Measurements from ENCODE around the gene FN3KRP. TPM values are rescaled to one million over a fixed set of nuclear protein-coding genes. Genes with fewer than 3 reads are reported as not detected.
A peak's percentile ranks its signal among the peaks of the same experiment; 100 is the strongest.

The FN3KRP gene
- total and polyA plus RNA-seq, 10 of the 15 experiments (the other 5 are each of a cell fraction or from before 2014, with no cell fraction given): 1.8 to 50.5 (median 26.5) TPM

DNA sequence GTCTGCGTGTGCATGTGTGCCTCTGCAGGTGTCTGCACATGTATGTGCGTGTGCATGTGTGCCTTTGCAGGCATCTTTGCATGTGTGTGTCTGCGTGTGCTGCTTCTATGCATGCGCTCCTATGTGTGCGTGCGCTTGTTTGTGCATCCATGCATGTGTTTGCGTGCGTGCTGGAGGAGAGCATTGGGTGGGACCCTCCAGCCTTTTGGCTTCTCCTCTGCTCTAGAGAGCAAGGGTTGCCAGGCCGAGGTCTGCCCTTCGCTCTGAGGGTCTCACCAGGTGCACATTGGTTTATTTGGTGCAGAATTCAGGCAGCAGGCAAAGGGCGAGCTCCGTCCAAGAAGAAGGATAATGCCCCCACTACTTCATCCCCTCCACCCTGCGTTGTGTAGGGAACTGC lies 17.0 kb upstream of the FN3KRP start:
- TF ChIP-seq LARP7 (IDR thresholded peaks at IDR 0.05): no peak
- no peak for TF ChIP-seq BHLHE40 (IDR thresholded peaks at IDR 0.05; ENCODE audit: borderline replicate concordance in 1 of 2, low read depth in 2 of 2, low read length in 1 of 2)
- TF ChIP-seq FOXK2 (IDR thresholded peaks at IDR 0.05): no peak
- no peak for TF ChIP-seq EZH2 (IDR thresholded peaks at IDR 0.05; ENCODE audit: borderline replicate concordance, control insufficient read depth, low read depth, low read length)
- no peak for TF ChIP-seq ZZZ3 (IDR thresholded peaks at IDR 0.05; ENCODE audit: control insufficient read depth, insufficient read length, low read depth)
- FAIRE-seq (no peak), DNase-seq (ENCODE audit: low read depth, low spot score) (no peak), ATAC-seq (no peak)
- RAD21 ChIA-PET (ENCODE audit: unreplicated experiment): no interaction called here
- intact Hi-C loops (cut with micrococcal nuclease; ENCODE audit: unreplicated experiment): no loop called here
- Histone ChIP-seq H3K27ac (ENCODE audit: control insufficient read depth, insufficient read depth) (no peak overlapping the region), H3K9me3 (replicated peaks; ENCODE audit: control insufficient read depth, insufficient read depth, low read length) (peaks cover 6% of the 10 kb centered on the region; the same call in 2 of the 3 replicates), H3K27me3 (replicated peaks in 1 of 2; ENCODE audit: control insufficient read depth in 2 of 2, insufficient read depth in 2 of 2, low read length in 1 of 2) (no peaks in the 10 kb centered on the region; a peak in 1 of 4 replicates), H3K4me3 (no peak overlapping the region), H3K4me2 (ENCODE audit: control insufficient read depth, insufficient read depth) (peak overlapping the region; percentile 94), H4K20me1 (ENCODE audit: control insufficient read depth, insufficient read depth) (no peaks in the 10 kb centered on the region), H3K79me2 (ENCODE audit: control insufficient read depth, insufficient read depth, low read length) (no peaks in the 10 kb centered on the region), H3K36me3 (ENCODE audit: control insufficient read depth in 2 of 2, insufficient read depth in 2 of 2, low read length in 1 of 2) (no peaks in the 10 kb centered on the region), H3K4me1 (ENCODE audit: control insufficient read depth, insufficient read depth, low read length) (peaks cover 4% of the 10 kb centered on the region), H3K9ac (ENCODE audit: control insufficient read depth, insufficient read depth, low read length) (no peak overlapping the region), H2AFZ (ENCODE audit: control insufficient read depth, low read depth, low read length) (no peak overlapping the region)
- in situ Hi-C loops (cut with MboI): no loop called here
- SMC1A ChIA-PET (ENCODE audit: uncharacterized antibody, unreplicated experiment): interaction anchor here (0.7 kb wide), 1 partner anchor 43 kb away, joined by 3 read pairs; no protein-coding TSS in a partner anchor
- 72% methylated on average over 13 of the region's 13 CpGs for WGBS (ENCODE audit: insufficient coverage, insufficient replicate concordance, low lambda C conversion rate, missing lambda C conversion rate)
- CTCF ChIA-PET: no interaction called here
- POLR2A ChIA-PET: no interaction called here
- BruUV-seq (replicated peaks): no TSS peak

DNA sequence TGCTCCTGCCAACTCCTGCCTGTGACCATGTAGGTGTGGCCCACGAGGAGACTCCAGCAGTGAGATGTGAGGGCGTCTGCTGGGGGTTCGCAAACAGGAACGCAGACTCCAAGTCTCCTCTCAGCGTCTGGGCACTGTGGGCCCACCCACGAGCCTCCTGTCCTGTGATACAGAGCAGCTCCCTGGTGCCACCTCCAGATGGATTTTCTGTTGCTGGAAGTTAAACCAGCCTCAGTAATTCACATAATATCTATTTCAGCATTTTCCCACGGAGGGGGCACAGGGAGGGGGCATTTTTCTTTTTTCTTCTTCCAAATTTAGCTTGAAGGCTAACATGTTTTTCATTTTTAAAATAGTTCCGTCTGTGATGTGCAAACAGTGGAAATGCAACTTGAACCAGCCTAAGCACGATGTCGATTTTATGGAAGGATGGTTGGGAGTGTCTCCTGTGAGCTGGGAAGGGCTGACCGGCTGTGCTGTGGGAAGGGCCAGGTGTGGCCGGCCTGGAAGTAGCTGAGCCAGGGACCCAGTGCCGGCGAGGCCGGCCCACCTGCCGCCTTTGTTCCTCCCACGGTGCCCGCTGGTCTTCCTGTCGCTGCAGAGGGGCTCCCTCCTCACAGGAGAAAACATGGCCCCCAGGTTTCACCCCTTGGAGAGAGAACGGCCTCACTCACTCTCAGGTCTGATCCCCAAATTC lies 14.1 kb upstream of the FN3KRP start:
- Histone ChIP-seq H3K4me1 (ENCODE audit: control insufficient read depth, insufficient read depth, low read length) (peaks cover 5% of the 10 kb centered on the region), H3K9me3 (replicated peaks; ENCODE audit: control insufficient read depth, insufficient read depth, low read length) (no peaks in the 10 kb centered on the region), H3K4me3 (no peak overlapping the region), H4K20me1 (ENCODE audit: control insufficient read depth, insufficient read depth) (no peaks in the 10 kb centered on the region), H3K27ac (ENCODE audit: control insufficient read depth, insufficient read depth) (no peak overlapping the region), H3K36me3 (ENCODE audit: control insufficient read depth in 2 of 2, insufficient read depth in 2 of 2, low read length in 1 of 2) (no peaks in the 10 kb centered on the region), H3K27me3 (replicated peaks in 1 of 2; ENCODE audit: control insufficient read depth in 2 of 2, insufficient read depth in 2 of 2, low read length in 1 of 2) (no peaks in the 10 kb centered on the region; a peak in 1 of 4 replicates), H3K4me2 (ENCODE audit: control insufficient read depth, insufficient read depth) (no peak overlapping the region), H2AFZ (ENCODE audit: control insufficient read depth, low read depth, low read length) (no peak overlapping the region), H3K79me2 (ENCODE audit: control insufficient read depth, insufficient read depth, low read length) (no peaks in the 10 kb centered on the region), H3K9ac (ENCODE audit: control insufficient read depth, insufficient read depth, low read length) (no peak overlapping the region)
- POLR2A ChIA-PET: no interaction called here
- in situ Hi-C loops (cut with MboI): no loop called here
- SMC1A ChIA-PET (ENCODE audit: uncharacterized antibody, unreplicated experiment): no interaction called here
- BruUV-seq (replicated peaks): no TSS peak
- FAIRE-seq: no peak
- WGBS (ENCODE audit: insufficient coverage, insufficient replicate concordance, low lambda C conversion rate, missing lambda C conversion rate): 55% methylated on average over 20 of the region's 20 CpGs
- CTCF ChIA-PET: no interaction called here
- DNase-seq (ENCODE audit: low read depth, low spot score): no peak
- RAD21 ChIA-PET (ENCODE audit: unreplicated experiment): no interaction called here
- no peak for ATAC-seq
- intact Hi-C loops (cut with micrococcal nuclease; ENCODE audit: unreplicated experiment): no loop called here
- TF ChIP-seq ZNF207 (IDR thresholded peaks at IDR 0.05; ENCODE audit: borderline replicate concordance) (no peak), BHLHE40 (IDR thresholded peaks at IDR 0.05; ENCODE audit: borderline replicate concordance in 1 of 2, low read depth in 2 of 2, low read length in 1 of 2) (no peak), CBX5 (IDR thresholded peaks at IDR 0.05; ENCODE audit: low read depth) (no peak), YY1 (IDR thresholded peaks at IDR 0.05; ENCODE audit: low read depth, low read length) (no peak), EZH2 (IDR thresholded peaks at IDR 0.05; ENCODE audit: borderline replicate concordance, control insufficient read depth, low read depth, low read length) (no peak)
- TF ChIP-seq, protein P1, sequence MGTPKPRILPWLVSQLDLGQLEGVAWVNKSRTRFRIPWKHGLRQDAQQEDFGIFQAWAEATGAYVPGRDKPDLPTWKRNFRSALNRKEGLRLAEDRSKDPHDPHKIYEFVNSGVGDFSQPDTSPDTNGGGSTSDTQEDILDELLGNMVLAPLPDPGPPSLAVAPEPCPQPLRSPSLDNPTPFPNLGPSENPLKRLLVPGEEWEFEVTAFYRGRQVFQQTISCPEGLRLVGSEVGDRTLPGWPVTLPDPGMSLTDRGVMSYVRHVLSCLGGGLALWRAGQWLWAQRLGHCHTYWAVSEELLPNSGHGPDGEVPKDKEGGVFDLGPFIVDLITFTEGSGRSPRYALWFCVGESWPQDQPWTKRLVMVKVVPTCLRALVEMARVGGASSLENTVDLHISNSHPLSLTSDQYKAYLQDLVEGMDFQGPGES (IDR thresholded peaks at IDR 0.05): no peak
- TF ChIP-seq, protein P2, sequence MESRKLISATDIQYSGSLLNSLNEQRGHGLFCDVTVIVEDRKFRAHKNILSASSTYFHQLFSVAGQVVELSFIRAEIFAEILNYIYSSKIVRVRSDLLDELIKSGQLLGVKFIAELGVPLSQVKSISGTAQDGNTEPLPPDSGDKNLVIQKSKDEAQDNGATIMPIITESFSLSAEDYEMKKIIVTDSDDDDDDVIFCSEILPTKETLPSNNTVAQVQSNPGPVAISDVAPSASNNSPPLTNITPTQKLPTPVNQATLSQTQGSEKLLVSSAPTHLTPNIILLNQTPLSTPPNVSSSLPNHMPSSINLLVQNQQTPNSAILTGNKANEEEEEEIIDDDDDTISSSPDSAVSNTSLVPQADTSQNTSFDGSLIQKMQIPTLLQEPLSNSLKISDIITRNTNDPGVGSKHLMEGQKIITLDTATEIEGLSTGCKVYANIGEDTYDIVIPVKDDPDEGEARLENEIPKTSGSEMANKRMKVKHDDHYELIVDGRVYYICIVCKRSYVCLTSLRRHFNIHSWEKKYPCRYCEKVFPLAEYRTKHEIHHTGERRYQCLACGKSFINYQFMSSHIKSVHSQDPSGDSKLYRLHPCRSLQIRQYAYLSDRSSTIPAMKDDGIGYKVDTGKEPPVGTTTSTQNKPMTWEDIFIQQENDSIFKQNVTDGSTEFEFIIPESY (IDR thresholded peaks at IDR 0.05): no peak
- TF ChIP-seq, protein P3, sequence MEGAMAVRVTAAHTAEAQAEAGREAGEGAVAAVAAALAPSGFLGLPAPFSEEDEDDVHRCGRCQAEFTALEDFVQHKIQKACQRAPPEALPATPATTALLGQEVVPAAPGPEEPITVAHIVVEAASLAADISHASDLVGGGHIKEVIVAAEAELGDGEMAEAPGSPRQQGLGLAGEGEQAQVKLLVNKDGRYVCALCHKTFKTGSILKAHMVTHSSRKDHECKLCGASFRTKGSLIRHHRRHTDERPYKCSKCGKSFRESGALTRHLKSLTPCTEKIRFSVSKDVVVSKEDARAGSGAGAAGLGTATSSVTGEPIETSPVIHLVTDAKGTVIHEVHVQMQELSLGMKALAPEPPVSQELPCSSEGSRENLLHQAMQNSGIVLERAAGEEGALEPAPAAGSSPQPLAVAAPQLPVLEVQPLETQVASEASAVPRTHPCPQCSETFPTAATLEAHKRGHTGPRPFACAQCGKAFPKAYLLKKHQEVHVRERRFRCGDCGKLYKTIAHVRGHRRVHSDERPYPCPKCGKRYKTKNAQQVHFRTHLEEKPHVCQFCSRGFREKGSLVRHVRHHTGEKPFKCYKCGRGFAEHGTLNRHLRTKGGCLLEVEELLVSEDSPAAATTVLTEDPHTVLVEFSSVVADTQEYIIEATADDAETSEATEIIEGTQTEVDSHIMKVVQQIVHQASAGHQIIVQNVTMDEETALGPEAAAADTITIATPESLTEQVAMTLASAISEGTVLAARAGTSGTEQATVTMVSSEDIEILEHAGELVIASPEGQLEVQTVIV (IDR thresholded peaks at IDR 0.05; ENCODE audit: borderline replicate concordance, partially characterized antibody): no peak

Data from GM12878 (cell line).